ENCODE data around the gene DPEP3.
"Not testable (repeated sequence)": the region's sequence is repeated elsewhere in the genome, so short reads cannot be mapped to it uniquely, and the experiment has no call there.

The DPEP3 gene

DNA sequence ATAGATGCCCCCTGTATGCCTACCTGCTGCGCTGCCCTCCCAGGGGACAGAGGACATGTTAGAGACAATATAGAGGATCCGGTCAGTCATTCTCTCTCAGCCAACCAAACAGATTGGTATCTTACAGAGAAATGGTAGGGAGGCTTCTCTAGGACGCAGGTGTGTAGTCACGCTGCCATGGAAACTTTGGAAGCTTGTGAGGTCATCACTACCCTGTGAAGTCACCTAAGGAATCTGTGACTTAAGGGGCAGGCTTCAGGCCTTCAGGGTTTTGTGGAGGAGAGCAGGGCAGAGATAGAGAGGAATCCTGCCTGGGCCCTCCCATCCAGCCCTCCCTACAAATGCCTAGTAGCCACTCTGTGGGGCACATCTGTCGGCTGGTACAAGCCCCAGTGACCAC lies 35.4 kb upstream of the DPEP3 start, which contains the start of gene DPEP2NB:
Gene DPEP2NB (minus strand): TSS at position 231 of the 400 bp plus-strand sequence. CDS start 141 bp downstream, at position 90.
- TF ChIP-seq CTCF (IDR thresholded peaks at IDR 0.05; ENCODE audit: control insufficient read depth, extremely low read depth, insufficient read depth), result no peak
- no peak within 1 kb of the TSS for H3K4me3 ChIP-seq (ENCODE audit: low read depth, low read length)
- DNase-seq (ENCODE audit: low read depth), result no peak

- no peak for TF ChIP-seq CTCF (IDR thresholded peaks at IDR 0.05; ENCODE audit: control insufficient read depth, extremely low read depth, insufficient read depth)
- H3K4me3 ChIP-seq (ENCODE audit: low read depth, low read length), result no peak overlapping the region
- DNase-seq (ENCODE audit: low read depth), result no peak
These were observed 33.1 kb upstream of the DPEP3 start for GRCh38 chr16:68013440-68013839.

- not testable (repeated sequence) for DNase-seq (ENCODE audit: low read depth); H3K4me3 ChIP-seq (ENCODE audit: low read depth, low read length)
These were observed 29.6 kb upstream of the DPEP3 start for GRCh38 chr16:68009872-68010271.

GRCh38 chr16:68009157-68009735 lies 28.9 kb upstream of the DPEP3 start:
- TF ChIP-seq CTCF (IDR thresholded peaks at IDR 0.05; ENCODE audit: control insufficient read depth, extremely low read depth, insufficient read depth), result no peak
- no peak for DNase-seq (ENCODE audit: low read depth)
- H3K4me3 ChIP-seq (ENCODE audit: low read depth, low read length), result no peak overlapping the region

- no peak for DNase-seq (ENCODE audit: low read depth)
- no peak overlapping the region for H3K4me3 ChIP-seq (ENCODE audit: low read depth, low read length)
- no peak for TF ChIP-seq CTCF (IDR thresholded peaks at IDR 0.05; ENCODE audit: control insufficient read depth, extremely low read depth, insufficient read depth)
These were observed 25.5 kb upstream of the DPEP3 start for GRCh38 chr16:68005786-68006286.

- H3K4me3 ChIP-seq (ENCODE audit: low read depth, low read length), result no peak overlapping the region
- no peak for DNase-seq (ENCODE audit: low read depth)
These were observed 24.9 kb upstream of the DPEP3 start for GRCh38 chr16:68005211-68005610.

GRCh38 chr16:68003031-68003430 lies 22.7 kb upstream of the DPEP3 start:
- DNase-seq (ENCODE audit: low read depth), result no peak
- no peak for TF ChIP-seq CTCF (IDR thresholded peaks at IDR 0.05; ENCODE audit: control insufficient read depth, extremely low read depth, insufficient read depth)
- no peak overlapping the region for H3K4me3 ChIP-seq (ENCODE audit: low read depth, low read length)

More at GRCh38 chr16:68005211-68005610, 24.9 kb upstream of the DPEP3 start:
- no peak for TF ChIP-seq CTCF (IDR thresholded peaks at IDR 0.05; ENCODE audit: control insufficient read depth, extremely low read depth, insufficient read depth)
